ENCODE data around the gene OMD. TPM values are rescaled to one million over a fixed set of nuclear protein-coding genes. Genes with fewer than 3 reads are reported as not detected.

OMD gene
- total RNA-seq, 1 experiment from 2014 or later, result not detected

- DNase-seq, result no peak
- Histone ChIP-seq H3K4me3 (no peak overlapping the region), H3K9me2 (ENCODE audit: insufficient read depth) (no peaks in the 10 kb centered on the region), H2AFZ (no peak overlapping the region), H3F3A (ENCODE audit: insufficient read depth, low read depth) (no peaks in the 10 kb centered on the region), H3K4me2 (no peak overlapping the region), H3K27me3 (ENCODE audit: insufficient read depth, low read depth) (no peaks in the 10 kb centered on the region), H4K20me1 (ENCODE audit: insufficient read depth) (no peaks in the 10 kb centered on the region), H3K79me2 (ENCODE audit: low read depth) (no peaks in the 10 kb centered on the region), H3K9me3 (ENCODE audit: insufficient read depth, low read depth) (no peaks in the 10 kb centered on the region), H3K36me3 (ENCODE audit: low read depth) (no peaks in the 10 kb centered on the region), H3K27ac (no peak overlapping the region), H3K4me1 (replicated peaks; ENCODE audit: insufficient read depth) (no peaks in the 10 kb centered on the region)
- POLR2A ChIA-PET (ENCODE audit: unreplicated experiment), result no interaction called here
- intact Hi-C loops (cut with micrococcal nuclease; ENCODE audit: unreplicated experiment), result no loop called here
- TF ChIP-seq, protein P1, sequence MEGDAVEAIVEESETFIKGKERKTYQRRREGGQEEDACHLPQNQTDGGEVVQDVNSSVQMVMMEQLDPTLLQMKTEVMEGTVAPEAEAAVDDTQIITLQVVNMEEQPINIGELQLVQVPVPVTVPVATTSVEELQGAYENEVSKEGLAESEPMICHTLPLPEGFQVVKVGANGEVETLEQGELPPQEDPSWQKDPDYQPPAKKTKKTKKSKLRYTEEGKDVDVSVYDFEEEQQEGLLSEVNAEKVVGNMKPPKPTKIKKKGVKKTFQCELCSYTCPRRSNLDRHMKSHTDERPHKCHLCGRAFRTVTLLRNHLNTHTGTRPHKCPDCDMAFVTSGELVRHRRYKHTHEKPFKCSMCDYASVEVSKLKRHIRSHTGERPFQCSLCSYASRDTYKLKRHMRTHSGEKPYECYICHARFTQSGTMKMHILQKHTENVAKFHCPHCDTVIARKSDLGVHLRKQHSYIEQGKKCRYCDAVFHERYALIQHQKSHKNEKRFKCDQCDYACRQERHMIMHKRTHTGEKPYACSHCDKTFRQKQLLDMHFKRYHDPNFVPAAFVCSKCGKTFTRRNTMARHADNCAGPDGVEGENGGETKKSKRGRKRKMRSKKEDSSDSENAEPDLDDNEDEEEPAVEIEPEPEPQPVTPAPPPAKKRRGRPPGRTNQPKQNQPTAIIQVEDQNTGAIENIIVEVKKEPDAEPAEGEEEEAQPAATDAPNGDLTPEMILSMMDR (conservative IDR thresholded peaks at IDR 0.05), result no peak
- no peak for TF ChIP-seq EZH2 (IDR thresholded peaks at IDR 0.05; ENCODE audit: low read depth)
- CTCF ChIA-PET, result no interaction called here
- BruUV-seq (replicated peaks), result no TSS peak
These were observed 17.8 kb downstream of the OMD start for GRCh38 chr9:92406477-92406876.

DNA sequence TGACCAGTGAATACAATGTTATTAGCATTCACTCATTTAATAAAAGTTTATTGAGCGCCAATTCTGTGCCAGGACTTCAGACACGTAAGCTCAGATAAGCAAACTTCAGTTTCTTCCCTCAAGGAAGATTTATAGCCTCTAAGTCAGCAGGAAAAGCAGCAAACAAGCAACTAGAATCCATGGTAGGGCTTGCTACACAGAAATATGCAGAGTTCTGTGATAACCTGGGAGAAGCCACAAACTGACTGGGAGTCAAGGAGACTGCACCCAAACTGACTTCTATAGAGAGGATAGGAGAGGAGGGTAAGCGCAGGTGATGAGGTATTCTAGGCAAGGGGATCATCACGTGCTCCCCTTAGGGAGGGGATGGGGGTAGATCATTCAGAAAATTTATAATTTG, 18.5 kb downstream of the OMD start:
- no peaks in the 10 kb centered on the region for H3K27me3 ChIP-seq (ENCODE audit: insufficient read depth, low read depth)
- H3K27ac ChIP-seq, result no peak overlapping the region
- intact Hi-C loops (cut with micrococcal nuclease; ENCODE audit: unreplicated experiment), result no loop called here
- CTCF ChIA-PET, result no interaction called here
- H3K4me1 ChIP-seq (replicated peaks; ENCODE audit: insufficient read depth), result no peaks in the 10 kb centered on the region
- H3F3A ChIP-seq (ENCODE audit: insufficient read depth, low read depth), result no peaks in the 10 kb centered on the region
- H2AFZ ChIP-seq, result no peak overlapping the region
- DNase-seq, result no peak
- BruUV-seq (replicated peaks), result no TSS peak
- no peaks in the 10 kb centered on the region for H3K36me3 ChIP-seq (ENCODE audit: low read depth)
- no peaks in the 10 kb centered on the region for H4K20me1 ChIP-seq (ENCODE audit: insufficient read depth)
- H3K79me2 ChIP-seq (ENCODE audit: low read depth), result no peaks in the 10 kb centered on the region
- POLR2A ChIA-PET (ENCODE audit: unreplicated experiment), result no interaction called here
- H3K4me2 ChIP-seq, result no peak overlapping the region
- H3K4me3 ChIP-seq, result no peak overlapping the region
- no peaks in the 10 kb centered on the region for H3K9me2 ChIP-seq (ENCODE audit: insufficient read depth)
- TF ChIP-seq, protein P1 (conservative IDR thresholded peaks at IDR 0.05), result no peak
- no peak for TF ChIP-seq EZH2 (IDR thresholded peaks at IDR 0.05; ENCODE audit: low read depth)
- H3K9me3 ChIP-seq (ENCODE audit: insufficient read depth, low read depth), result no peaks in the 10 kb centered on the region

- Histone ChIP-seq H4K20me1 (ENCODE audit: insufficient read depth) (no peaks in the 10 kb centered on the region), H3F3A (ENCODE audit: insufficient read depth, low read depth) (no peaks in the 10 kb centered on the region), H3K79me2 (ENCODE audit: low read depth) (no peaks in the 10 kb centered on the region), H2AFZ (no peak within 1 kb of the TSS), H3K36me3 (ENCODE audit: low read depth) (no peaks in the 10 kb centered on the region), H3K27me3 (ENCODE audit: insufficient read depth, low read depth) (no peaks in the 10 kb centered on the region), H3K4me2 (no peak within 1 kb of the TSS), H3K4me1 (replicated peaks; ENCODE audit: insufficient read depth) (no peaks in the 10 kb centered on the region), H3K27ac (no peak within 1 kb of the TSS), H3K4me3 (no peak within 1 kb of the TSS), H3K9me2 (ENCODE audit: insufficient read depth) (no peaks in the 10 kb centered on the region), H3K9me3 (ENCODE audit: insufficient read depth, low read depth) (no peaks in the 10 kb centered on the region)
- no peak for DNase-seq
- intact Hi-C loops (cut with micrococcal nuclease; ENCODE audit: unreplicated experiment), result no loop called here
- CTCF ChIA-PET, result interaction anchor here (0.6 kb wide), 1 partner anchor 1105 kb away, joined by 3 read pairs; no protein-coding TSS in a partner anchor
- BruUV-seq (replicated peaks), result no TSS peak
- no peak for TF ChIP-seq EZH2 (IDR thresholded peaks at IDR 0.05; ENCODE audit: low read depth)
- TF ChIP-seq, protein P1 (conservative IDR thresholded peaks at IDR 0.05), result no peak
- POLR2A ChIA-PET (ENCODE audit: unreplicated experiment), result no interaction called here
These were observed 20.0 kb downstream of the OMD start, which contains the start of gene OGN for GRCh38 chr9:92404042-92404836. Gene OGN (minus strand): TSS chr9:92404578. CDS start chr9:92403407, 1,171 bp downstream.
